Measurements from ENCODE around the gene PDE1A. TPM values are rescaled to one million over a fixed set of nuclear protein-coding genes. Genes with fewer than 3 reads are reported as not detected.

Gene PDE1A
- total RNA-seq, 1 donor: 42.0 TPM

DNA sequence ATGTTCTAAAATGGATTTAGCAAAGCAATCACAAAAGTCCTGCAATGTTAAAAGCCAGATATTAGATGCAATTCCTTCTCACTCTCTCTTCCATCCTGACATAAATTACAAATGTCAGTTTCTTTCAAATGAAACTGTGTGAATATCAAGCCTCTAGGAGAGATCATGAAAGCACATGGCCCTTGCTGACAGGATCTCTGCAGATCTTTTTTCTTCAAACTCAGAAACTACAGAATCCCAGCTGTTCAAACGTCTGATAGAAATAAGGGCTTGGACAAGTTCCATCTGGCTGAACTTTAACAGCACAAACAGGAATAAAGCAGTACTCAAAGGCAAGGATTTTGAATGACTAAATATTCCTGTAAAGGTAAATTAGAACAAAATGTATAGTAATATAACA, 47.6 kb downstream of the PDE1A start:
- Histone ChIP-seq H3K4me3 (ENCODE audit: insufficient read depth, low read length) (no peak overlapping the region), H3K27ac (ENCODE audit: low read depth, low read length) (no peak overlapping the region), H4K20me1 (ENCODE audit: insufficient read depth, low read length) (no peaks in the 10 kb centered on the region), H2AFZ (ENCODE audit: low read length) (peak overlapping the region; percentile 39), H3K79me2 (ENCODE audit: insufficient read depth, low read length) (no peaks in the 10 kb centered on the region), H3K9me3 (ENCODE audit: low read depth, low read length) (peaks cover 5% of the 10 kb centered on the region), H3K27me3 (ENCODE audit: insufficient read depth, low read length) (no peaks in the 10 kb centered on the region), H3K4me1 (ENCODE audit: insufficient read depth, low read length) (peaks cover 5% of the 10 kb centered on the region), H3K36me3 (ENCODE audit: insufficient read depth, low read length) (no peaks in the 10 kb centered on the region), H3K4me2 (ENCODE audit: insufficient read depth, low read length) (no peak overlapping the region)
- TF ChIP-seq, protein P1, sequence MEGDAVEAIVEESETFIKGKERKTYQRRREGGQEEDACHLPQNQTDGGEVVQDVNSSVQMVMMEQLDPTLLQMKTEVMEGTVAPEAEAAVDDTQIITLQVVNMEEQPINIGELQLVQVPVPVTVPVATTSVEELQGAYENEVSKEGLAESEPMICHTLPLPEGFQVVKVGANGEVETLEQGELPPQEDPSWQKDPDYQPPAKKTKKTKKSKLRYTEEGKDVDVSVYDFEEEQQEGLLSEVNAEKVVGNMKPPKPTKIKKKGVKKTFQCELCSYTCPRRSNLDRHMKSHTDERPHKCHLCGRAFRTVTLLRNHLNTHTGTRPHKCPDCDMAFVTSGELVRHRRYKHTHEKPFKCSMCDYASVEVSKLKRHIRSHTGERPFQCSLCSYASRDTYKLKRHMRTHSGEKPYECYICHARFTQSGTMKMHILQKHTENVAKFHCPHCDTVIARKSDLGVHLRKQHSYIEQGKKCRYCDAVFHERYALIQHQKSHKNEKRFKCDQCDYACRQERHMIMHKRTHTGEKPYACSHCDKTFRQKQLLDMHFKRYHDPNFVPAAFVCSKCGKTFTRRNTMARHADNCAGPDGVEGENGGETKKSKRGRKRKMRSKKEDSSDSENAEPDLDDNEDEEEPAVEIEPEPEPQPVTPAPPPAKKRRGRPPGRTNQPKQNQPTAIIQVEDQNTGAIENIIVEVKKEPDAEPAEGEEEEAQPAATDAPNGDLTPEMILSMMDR (IDR thresholded peaks at IDR 0.05; ENCODE audit: extremely low read depth, low read depth, low read length): no peak
- DNase-seq (ENCODE audit: insufficient read length, low spot score, missing footprints): peak; percentile 69

DNA sequence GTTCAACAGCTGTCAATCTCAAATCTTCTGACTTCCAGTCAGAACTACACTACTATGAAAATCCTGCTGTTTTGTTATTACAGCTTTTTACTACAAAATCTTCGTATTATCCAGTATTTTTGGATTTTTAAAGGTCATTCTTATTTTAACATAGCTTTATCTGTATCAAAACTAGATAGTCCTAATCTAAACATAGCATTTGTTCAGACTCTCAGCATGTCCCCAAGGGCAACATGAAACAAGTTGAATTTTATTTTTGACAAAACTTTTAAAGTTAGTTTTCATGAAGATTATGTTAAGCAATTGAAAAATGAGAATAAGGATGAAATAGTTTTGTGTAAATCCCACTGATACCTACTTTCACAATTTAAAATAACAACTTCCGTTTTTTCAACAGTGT, 48.1 kb downstream of the PDE1A start:
- H3K27me3 ChIP-seq (ENCODE audit: insufficient read depth, low read length): no peaks in the 10 kb centered on the region
- no peak overlapping the region for H2AFZ ChIP-seq (ENCODE audit: low read length)
- TF ChIP-seq, protein P1 (IDR thresholded peaks at IDR 0.05; ENCODE audit: extremely low read depth, low read depth, low read length): no peak
- H4K20me1 ChIP-seq (ENCODE audit: insufficient read depth, low read length): no peaks in the 10 kb centered on the region
- no peaks in the 10 kb centered on the region for H3K36me3 ChIP-seq (ENCODE audit: insufficient read depth, low read length)
- H3K9me3 ChIP-seq (ENCODE audit: low read depth, low read length): peaks cover 5% of the 10 kb centered on the region
- DNase-seq (ENCODE audit: insufficient read length, low spot score, missing footprints): peak; percentile 15
- no peak overlapping the region for H3K4me2 ChIP-seq (ENCODE audit: insufficient read depth, low read length)
- no peaks in the 10 kb centered on the region for H3K79me2 ChIP-seq (ENCODE audit: insufficient read depth, low read length)
- peaks cover 5% of the 10 kb centered on the region for H3K4me1 ChIP-seq (ENCODE audit: insufficient read depth, low read length)
- no peak overlapping the region for H3K4me3 ChIP-seq (ENCODE audit: insufficient read depth, low read length)
- no peak overlapping the region for H3K27ac ChIP-seq (ENCODE audit: low read depth, low read length)

DNA sequence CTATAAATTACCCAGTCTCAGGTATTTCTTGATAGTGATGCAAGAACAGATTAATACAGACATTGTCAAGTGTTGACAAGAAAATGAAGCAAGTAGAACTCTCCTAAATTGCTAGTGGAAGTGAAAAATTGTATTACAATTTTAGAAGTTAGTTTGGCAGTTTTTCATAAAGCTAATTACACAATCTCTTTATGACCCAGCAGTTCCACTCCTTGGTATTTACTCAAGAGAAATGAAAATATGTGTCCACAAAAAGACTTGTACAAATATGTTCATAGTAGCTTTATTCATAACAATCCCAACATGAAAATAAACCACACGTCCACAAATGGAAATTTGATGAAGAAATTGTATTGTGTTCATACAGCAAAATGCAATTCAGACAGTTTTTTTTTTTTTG, 49.4 kb downstream of the PDE1A start:
- no peaks in the 10 kb centered on the region for H3K27me3 ChIP-seq (ENCODE audit: insufficient read depth, low read length)
- H3K27ac ChIP-seq (ENCODE audit: low read depth, low read length): no peak overlapping the region
- peaks cover 5% of the 10 kb centered on the region for H3K9me3 ChIP-seq (ENCODE audit: low read depth, low read length)
- H3K79me2 ChIP-seq (ENCODE audit: insufficient read depth, low read length): no peaks in the 10 kb centered on the region
- H3K4me2 ChIP-seq (ENCODE audit: insufficient read depth, low read length): no peak overlapping the region
- TF ChIP-seq, protein P1 (IDR thresholded peaks at IDR 0.05; ENCODE audit: extremely low read depth, low read depth, low read length): no peak
- no peak overlapping the region for H3K4me3 ChIP-seq (ENCODE audit: insufficient read depth, low read length)
- H4K20me1 ChIP-seq (ENCODE audit: insufficient read depth, low read length): no peaks in the 10 kb centered on the region
- DNase-seq (ENCODE audit: insufficient read length, low spot score, missing footprints): no peak
- no peaks in the 10 kb centered on the region for H3K36me3 ChIP-seq (ENCODE audit: insufficient read depth, low read length)
- H3K4me1 ChIP-seq (ENCODE audit: insufficient read depth, low read length): peaks cover 14% of the 10 kb centered on the region
- no peak overlapping the region for H2AFZ ChIP-seq (ENCODE audit: low read length)

DNA sequence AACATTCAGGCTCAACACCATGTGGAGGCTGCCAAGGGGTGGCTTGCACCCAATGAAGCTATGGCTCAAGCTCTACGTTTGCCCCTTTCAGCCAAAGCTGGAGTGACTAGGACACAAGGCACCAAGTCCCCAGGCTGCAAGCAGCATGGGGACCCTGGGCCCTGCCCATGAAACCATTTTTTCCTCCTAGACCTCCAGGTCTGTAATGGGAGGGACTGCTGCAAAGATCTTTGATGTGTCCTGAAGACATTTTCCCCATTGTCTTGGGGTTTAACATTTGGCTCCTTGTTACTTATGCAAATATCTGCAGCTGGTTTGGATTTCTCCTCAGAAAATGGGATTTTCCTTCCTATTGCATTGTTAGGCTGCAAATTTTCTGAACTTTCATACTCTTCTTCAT, 51.0 kb downstream of the PDE1A start:
- H3K4me1 ChIP-seq (ENCODE audit: insufficient read depth, low read length): peaks cover 21% of the 10 kb centered on the region
- TF ChIP-seq, protein P1 (IDR thresholded peaks at IDR 0.05; ENCODE audit: extremely low read depth, low read depth, low read length): no peak
- no peaks in the 10 kb centered on the region for H3K27me3 ChIP-seq (ENCODE audit: insufficient read depth, low read length)
- H3K4me3 ChIP-seq (ENCODE audit: insufficient read depth, low read length): no peak overlapping the region
- H4K20me1 ChIP-seq (ENCODE audit: insufficient read depth, low read length): no peaks in the 10 kb centered on the region
- H3K36me3 ChIP-seq (ENCODE audit: insufficient read depth, low read length): no peaks in the 10 kb centered on the region
- H2AFZ ChIP-seq (ENCODE audit: low read length): no peak overlapping the region
- peaks cover 5% of the 10 kb centered on the region for H3K9me3 ChIP-seq (ENCODE audit: low read depth, low read length)
- no peak for DNase-seq (ENCODE audit: insufficient read length, low spot score, missing footprints)
- no peak overlapping the region for H3K4me2 ChIP-seq (ENCODE audit: insufficient read depth, low read length)
- no peaks in the 10 kb centered on the region for H3K79me2 ChIP-seq (ENCODE audit: insufficient read depth, low read length)
- no peak overlapping the region for H3K27ac ChIP-seq (ENCODE audit: low read depth, low read length)

Measured in osteoblast (primary cell).